IPS-15b (cell line): Measurements from ENCODE around the gene SESN1.

ENCODE experiments used
- H3K27me3 ChIP-seq: one replicate; pipeline ENCODE4 v1.6.1; 2013; ENCODE audit warnings: low read length; ENCODE audit not compliant: control insufficient read depth, insufficient read depth
- H3K36me3 ChIP-seq: one replicate; pipeline ENCODE4 v1.6.1; 2013; ENCODE audit warnings: low read length; ENCODE audit not compliant: control insufficient read depth, insufficient read depth
- H3K4me1 ChIP-seq: one replicate; pipeline ENCODE4 v1.6.1; 2013; ENCODE audit warnings: mild to moderate bottlenecking, low read length; ENCODE audit not compliant: control insufficient read depth, insufficient read depth
- H3K4me3 ChIP-seq: one replicate; pipeline ENCODE4 v1.5.1; 2013; ENCODE audit warnings: low read depth, low read length
- H3K9ac ChIP-seq: one replicate; pipeline ENCODE4 v1.6.1; 2013; ENCODE audit warnings: low read depth, mild to moderate bottlenecking, low read length
- H3K9me3 ChIP-seq: one replicate; pipeline ENCODE4 v1.6.1; 2013; ENCODE audit warnings: mild to moderate bottlenecking, low read length; ENCODE audit not compliant: control insufficient read depth, insufficient read depth

The SESN1 gene

DNA sequence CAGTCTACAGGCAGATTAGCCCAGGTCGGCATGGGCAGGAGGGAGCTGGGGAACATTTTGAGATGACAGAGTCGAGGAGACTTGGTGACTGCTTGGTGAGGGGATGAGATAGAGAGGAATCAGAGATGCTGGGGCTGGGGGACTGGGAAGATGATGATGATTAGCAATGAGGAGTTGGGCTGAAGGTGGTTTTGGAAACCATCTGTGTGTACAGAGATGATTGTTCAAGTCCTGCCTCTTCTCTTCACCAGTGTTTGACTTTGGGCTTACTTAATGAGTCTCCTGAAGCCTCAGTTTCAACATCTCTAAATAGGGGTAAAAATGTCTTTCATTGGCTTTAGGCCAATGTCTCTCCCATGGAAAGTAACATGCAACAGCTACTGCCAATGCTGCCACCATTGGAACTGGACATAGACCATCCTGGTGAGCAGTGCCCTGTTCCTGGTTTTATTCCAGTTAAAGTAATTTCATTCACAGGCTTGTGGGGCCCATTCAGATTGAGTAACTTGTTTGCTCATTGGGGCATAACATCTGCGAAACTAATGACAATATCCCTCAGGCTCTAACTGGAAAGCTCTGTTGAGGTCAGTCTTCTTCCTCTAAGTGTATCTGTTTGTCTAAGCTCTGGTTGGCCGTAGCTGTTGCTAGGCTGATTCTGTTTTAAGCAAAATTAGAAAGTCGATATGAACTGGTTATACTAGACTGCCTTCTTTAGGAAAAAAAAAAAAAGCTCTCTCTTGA lies 147.4 kb downstream of the SESN1 start:
- Histone ChIP-seq H3K4me1 (peaks cover 9% of the 10 kb centered on the region), H3K4me3 (no peak overlapping the region), H3K9me3 (no peaks in the 10 kb centered on the region), H3K36me3 (no peaks in the 10 kb centered on the region), H3K27me3 (no peaks in the 10 kb centered on the region), H3K9ac (no peak overlapping the region)

- Histone ChIP-seq H3K4me1 (peaks cover 9% of the 10 kb centered on the region), H3K36me3 (no peaks in the 10 kb centered on the region), H3K4me3 (no peak overlapping the region), H3K9ac (no peak overlapping the region), H3K27me3 (no peaks in the 10 kb centered on the region), H3K9me3 (no peaks in the 10 kb centered on the region)
These were observed 148.0 kb downstream of the SESN1 start for GRCh38 chr6:108946695-108947094.

DNA sequence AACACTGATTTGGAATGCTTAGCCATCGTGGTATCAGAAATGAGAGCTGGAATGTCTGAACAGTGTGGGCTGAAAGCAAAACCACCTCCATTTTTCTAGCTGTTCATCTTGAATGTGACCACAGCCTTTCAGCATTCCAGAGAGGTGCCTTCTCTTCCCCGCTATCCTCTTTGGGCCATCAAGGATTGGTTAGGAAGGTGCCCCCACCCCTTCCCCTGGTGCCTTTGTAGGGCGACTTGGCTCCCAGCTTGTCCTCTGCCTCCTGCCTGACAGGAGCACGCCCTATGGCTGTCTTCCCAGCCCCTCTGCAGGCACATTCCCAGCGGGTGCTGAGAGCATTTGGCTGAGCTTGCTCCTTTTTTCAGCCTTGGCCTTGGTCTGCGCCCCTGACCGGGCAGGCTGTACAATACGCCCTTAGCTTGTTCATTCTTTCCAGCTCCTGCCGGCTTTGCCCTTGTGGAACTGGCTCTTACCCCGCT lies 148.9 kb downstream of the SESN1 start:
- H3K4me3 ChIP-seq: no peak overlapping the region
- no peaks in the 10 kb centered on the region for H3K36me3 ChIP-seq
- H3K9me3 ChIP-seq: no peaks in the 10 kb centered on the region
- no peak overlapping the region for H3K9ac ChIP-seq
- peaks cover 9% of the 10 kb centered on the region for H3K4me1 ChIP-seq
- H3K27me3 ChIP-seq: no peaks in the 10 kb centered on the region

- H3K27me3 ChIP-seq: no peaks in the 10 kb centered on the region
- no peaks in the 10 kb centered on the region for H3K9me3 ChIP-seq
- no peak overlapping the region for H3K9ac ChIP-seq
- peaks cover 9% of the 10 kb centered on the region for H3K4me1 ChIP-seq
- H3K36me3 ChIP-seq: no peaks in the 10 kb centered on the region
- H3K4me3 ChIP-seq: no peak overlapping the region
These were observed 149.7 kb downstream of the SESN1 start for GRCh38 chr6:108944707-108945680.

GRCh38 chr6:108944071-108944470 lies 150.6 kb downstream of the SESN1 start:
- H3K4me1 ChIP-seq: peaks cover 9% of the 10 kb centered on the region
- H3K9ac ChIP-seq: no peak overlapping the region
- no peaks in the 10 kb centered on the region for H3K27me3 ChIP-seq
- H3K9me3 ChIP-seq: no peaks in the 10 kb centered on the region
- no peak overlapping the region for H3K4me3 ChIP-seq
- H3K36me3 ChIP-seq: no peaks in the 10 kb centered on the region

DNA sequence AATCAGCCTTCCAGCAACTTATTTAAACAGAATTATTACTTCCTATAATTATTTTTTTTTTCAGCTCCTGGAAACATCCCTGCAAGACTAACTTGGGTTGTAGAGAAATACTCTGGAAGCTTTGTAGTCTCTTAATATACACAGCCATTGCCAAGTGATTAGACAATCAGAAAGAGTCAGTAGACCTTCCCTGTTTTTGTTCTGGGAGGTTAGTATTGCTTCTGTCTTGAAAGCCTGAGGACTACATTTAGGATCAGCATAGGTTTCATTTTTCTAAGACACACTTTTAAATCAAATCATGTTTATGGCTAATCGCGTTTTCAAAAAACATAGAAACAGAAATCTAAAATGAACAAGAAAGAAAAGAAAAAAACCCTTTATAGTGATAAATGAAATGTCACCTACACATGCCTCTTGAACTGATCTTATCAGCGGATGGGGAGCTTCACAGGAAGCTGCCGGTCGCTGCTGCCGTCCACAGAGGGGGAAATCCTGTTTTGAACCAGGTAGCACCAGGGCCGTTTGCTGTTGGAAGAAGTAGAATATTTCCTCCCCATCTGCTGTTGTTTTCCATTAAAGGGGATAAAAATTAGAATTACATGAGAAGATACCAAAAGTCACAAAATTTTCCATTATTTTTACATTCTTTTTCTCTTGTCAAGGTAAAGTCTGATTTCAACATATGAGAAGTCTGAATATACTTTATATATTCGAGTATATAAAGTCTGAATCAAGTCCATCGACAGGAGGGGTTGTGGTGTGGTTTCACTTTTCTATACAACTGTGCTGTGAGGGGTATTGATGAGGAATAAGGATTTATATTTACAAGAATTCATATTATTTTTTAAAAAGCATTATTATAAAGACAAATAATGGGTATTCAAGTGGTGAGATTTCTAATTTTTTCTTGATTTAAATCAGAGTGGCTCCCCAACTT lies 151.8 kb downstream of the SESN1 start:
- Histone ChIP-seq H3K9me3 (no peaks in the 10 kb centered on the region), H3K27me3 (no peaks in the 10 kb centered on the region), H3K4me3 (no peak overlapping the region), H3K9ac (no peak overlapping the region), H3K36me3 (no peaks in the 10 kb centered on the region), H3K4me1 (peaks cover 9% of the 10 kb centered on the region)

DNA sequence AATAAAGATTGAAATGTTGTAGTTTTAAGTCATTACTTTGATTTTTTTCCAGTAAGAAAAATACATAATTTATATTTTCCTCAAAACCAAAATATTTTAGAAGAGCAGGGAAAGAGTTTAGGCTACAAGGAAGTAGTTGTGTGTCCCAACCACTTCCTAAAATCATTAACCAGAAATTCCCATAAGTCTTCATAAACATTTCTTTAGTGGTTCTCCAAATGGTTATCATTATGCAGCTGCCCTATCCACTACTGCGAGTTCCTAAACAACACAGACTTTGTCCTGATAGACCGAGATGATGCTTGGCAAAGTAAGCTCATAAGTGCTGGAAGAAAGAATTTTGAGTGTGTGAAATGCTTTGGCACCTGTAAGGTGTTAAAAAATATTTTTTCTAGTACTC lies 152.8 kb downstream of the SESN1 start:
- Histone ChIP-seq H3K9ac (no peak overlapping the region), H3K36me3 (no peaks in the 10 kb centered on the region), H3K9me3 (no peaks in the 10 kb centered on the region), H3K4me1 (peaks cover 13% of the 10 kb centered on the region), H3K4me3 (no peak overlapping the region), H3K27me3 (no peaks in the 10 kb centered on the region)

GRCh38 chr6:108941281-108941680 lies 153.4 kb downstream of the SESN1 start:
- peaks cover 16% of the 10 kb centered on the region for H3K4me1 ChIP-seq
- no peaks in the 10 kb centered on the region for H3K27me3 ChIP-seq
- no peaks in the 10 kb centered on the region for H3K9me3 ChIP-seq
- no peak overlapping the region for H3K4me3 ChIP-seq
- H3K9ac ChIP-seq: no peak overlapping the region
- no peaks in the 10 kb centered on the region for H3K36me3 ChIP-seq

DNA sequence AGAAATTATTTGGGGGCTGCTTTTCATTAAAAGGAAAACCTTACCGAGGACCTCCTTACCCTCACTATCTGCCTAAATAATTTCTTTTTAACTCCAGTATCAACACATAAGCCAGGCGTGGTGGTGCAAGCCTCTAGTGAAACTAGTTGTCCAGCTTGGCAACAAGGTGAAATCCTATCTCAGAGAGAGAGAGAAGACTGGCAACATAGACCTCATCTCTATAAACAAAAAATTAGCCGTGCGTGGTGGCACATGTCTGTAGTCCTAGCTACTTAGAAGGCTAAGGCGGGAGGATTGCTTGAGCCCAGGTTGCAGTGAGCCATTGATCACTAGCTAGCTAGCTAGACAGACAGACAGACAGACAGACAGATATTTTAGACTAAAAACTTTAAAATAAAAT lies 153.9 kb downstream of the SESN1 start:
- peaks cover 13% of the 10 kb centered on the region for H3K4me1 ChIP-seq
- no peak overlapping the region for H3K4me3 ChIP-seq
- no peaks in the 10 kb centered on the region for H3K27me3 ChIP-seq
- H3K36me3 ChIP-seq: no peaks in the 10 kb centered on the region
- no peaks in the 10 kb centered on the region for H3K9me3 ChIP-seq
- H3K9ac ChIP-seq: no peak overlapping the region

DNA sequence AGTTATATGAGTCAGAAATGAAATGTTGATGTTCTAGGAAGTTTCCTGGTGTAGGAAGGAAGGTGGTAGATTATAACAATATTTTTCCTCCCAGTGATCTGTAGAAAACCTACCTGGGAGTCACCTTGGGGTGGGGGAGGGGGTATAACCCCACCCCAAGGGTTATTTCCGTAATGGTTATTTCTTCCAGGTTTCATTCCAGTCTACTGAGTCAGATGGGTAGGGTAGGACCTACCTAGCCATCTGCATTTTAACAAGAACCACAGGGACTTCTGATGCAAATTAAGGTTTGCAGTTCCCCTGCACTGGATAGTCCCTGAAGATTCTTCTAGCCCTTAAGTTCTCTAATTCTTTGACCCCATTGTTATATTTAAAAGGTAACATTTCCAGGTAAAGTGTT lies 157.5 kb downstream of the SESN1 start:
- Histone ChIP-seq H3K4me3 (no peak overlapping the region), H3K36me3 (no peaks in the 10 kb centered on the region), H3K4me1 (peaks cover 7% of the 10 kb centered on the region), H3K27me3 (no peaks in the 10 kb centered on the region), H3K9me3 (no peaks in the 10 kb centered on the region), H3K9ac (no peak overlapping the region)
